Measurements from ENCODE around the gene TBX4.
"Not testable (repeated sequence)": the region's sequence is repeated elsewhere in the genome, so short reads cannot be mapped to it uniquely, and the experiment has no call there.

The TBX4 gene

DNA sequence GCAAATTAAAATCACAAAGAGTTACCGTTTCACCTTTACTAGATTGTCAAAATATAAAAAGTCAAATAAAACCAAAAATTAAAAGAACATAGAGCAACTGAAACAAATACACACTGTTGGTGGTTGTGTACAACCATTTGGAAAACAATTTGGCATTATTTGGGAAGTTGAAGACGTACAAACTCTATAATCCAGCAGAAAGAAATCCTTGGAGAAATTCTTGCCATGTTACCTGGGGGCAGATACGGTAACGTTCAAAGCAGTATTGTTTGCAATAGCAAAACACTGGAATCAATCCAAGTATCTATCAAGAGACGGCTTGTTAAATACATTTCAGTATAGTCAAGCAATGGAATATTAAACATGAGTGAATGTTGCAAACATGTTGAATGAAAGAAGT is 56.7 kb downstream of the TBX4 start:
- no peaks in the 10 kb centered on the region for H3K9me3 ChIP-seq (ENCODE audit: control insufficient read depth in 5 of 5, low read length in 5 of 5)
- no peak overlapping the region for H3K27ac ChIP-seq (ENCODE audit: low read depth, low read length)
- peaks cover 0 to 2% (median 0%) of the 10 kb centered on the region in 5 donors for H3K27me3 ChIP-seq (ENCODE audit: control insufficient read depth in 5 of 5, insufficient read depth in 4 of 5, low read length in 5 of 5)
- no peak overlapping the region for H3K4me3 ChIP-seq (ENCODE audit: low read depth in 1 of 5, low read length in 5 of 5)
- H3K36me3 ChIP-seq (ENCODE audit: control insufficient read depth in 5 of 5, insufficient read depth in 5 of 5, low read length in 5 of 5): no peaks in the 10 kb centered on the region
- peaks cover 0 to 8% (median 5%) of the 10 kb centered on the region in 5 donors for H3K4me1 ChIP-seq (ENCODE audit: control insufficient read depth in 5 of 5, insufficient read depth in 5 of 5, low read length in 5 of 5)
- no peak overlapping the region for H3K9ac ChIP-seq (ENCODE audit: low read length in 5 of 5)

DNA sequence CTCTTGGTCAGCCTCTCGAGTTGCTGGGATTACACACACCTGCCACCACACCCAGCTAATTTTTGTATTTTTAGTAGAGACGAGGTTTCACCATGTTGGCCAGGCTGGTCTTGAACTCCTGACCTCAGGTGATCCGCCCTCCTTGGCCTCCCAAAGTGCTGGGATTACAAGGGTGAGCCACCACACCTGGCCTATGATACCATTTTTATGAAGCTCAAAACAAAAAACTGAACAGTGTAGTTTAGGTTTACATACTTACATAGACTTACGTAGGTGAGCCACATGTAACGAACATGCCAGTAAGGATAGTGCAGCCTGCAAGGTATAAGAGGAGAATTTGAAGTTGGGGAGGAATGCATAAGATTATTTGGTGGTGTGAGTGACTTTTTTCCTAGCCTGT is 57.2 kb downstream of the TBX4 start:
- H3K36me3 ChIP-seq (ENCODE audit: control insufficient read depth in 5 of 5, insufficient read depth in 5 of 5, low read length in 5 of 5); H3K4me1 ChIP-seq (ENCODE audit: control insufficient read depth in 5 of 5, insufficient read depth in 5 of 5, low read length in 5 of 5); H3K27me3 ChIP-seq (ENCODE audit: control insufficient read depth in 5 of 5, insufficient read depth in 4 of 5, low read length in 5 of 5); H3K9ac ChIP-seq (ENCODE audit: low read length in 5 of 5); H3K9me3 ChIP-seq (ENCODE audit: control insufficient read depth in 5 of 5, low read length in 5 of 5); H3K27ac ChIP-seq (ENCODE audit: low read depth, low read length); H3K4me3 ChIP-seq (ENCODE audit: low read depth in 1 of 5, low read length in 5 of 5): not testable (repeated sequence)

DNA sequence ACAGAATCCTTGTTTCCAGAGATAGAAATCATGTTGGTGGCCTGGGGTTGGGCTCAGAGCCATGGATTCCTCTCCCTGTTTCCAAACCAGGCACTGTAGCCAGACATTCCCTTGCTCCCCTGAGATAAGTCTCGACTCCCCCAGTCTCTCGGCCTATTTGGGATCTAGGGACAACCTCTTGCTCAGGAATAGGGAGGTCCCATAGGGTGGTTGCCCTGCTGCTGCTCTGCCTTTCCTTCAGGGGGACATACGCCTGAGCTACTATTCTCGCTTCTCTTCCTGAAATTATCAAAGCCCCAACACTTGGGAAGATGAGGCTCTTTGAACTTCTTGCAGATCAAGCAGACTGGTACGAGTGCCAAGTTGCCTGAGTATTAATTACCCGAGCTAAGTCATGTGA is 58.0 kb downstream of the TBX4 start:
- H3K4me3 ChIP-seq (ENCODE audit: low read depth in 1 of 5, low read length in 5 of 5): no peak overlapping the region
- peaks cover 0 to 2% (median 0%) of the 10 kb centered on the region in 5 donors for H3K27me3 ChIP-seq (ENCODE audit: control insufficient read depth in 5 of 5, insufficient read depth in 4 of 5, low read length in 5 of 5)
- no peak overlapping the region for H3K27ac ChIP-seq (ENCODE audit: low read depth, low read length)
- peaks cover 0 to 8% (median 5%) of the 10 kb centered on the region in 5 donors for H3K4me1 ChIP-seq (ENCODE audit: control insufficient read depth in 5 of 5, insufficient read depth in 5 of 5, low read length in 5 of 5)
- no peak overlapping the region for H3K9ac ChIP-seq (ENCODE audit: low read length in 5 of 5)
- no peaks in the 10 kb centered on the region for H3K36me3 ChIP-seq (ENCODE audit: control insufficient read depth in 5 of 5, insufficient read depth in 5 of 5, low read length in 5 of 5)
- H3K9me3 ChIP-seq (ENCODE audit: control insufficient read depth in 5 of 5, low read length in 5 of 5): no peaks in the 10 kb centered on the region

DNA sequence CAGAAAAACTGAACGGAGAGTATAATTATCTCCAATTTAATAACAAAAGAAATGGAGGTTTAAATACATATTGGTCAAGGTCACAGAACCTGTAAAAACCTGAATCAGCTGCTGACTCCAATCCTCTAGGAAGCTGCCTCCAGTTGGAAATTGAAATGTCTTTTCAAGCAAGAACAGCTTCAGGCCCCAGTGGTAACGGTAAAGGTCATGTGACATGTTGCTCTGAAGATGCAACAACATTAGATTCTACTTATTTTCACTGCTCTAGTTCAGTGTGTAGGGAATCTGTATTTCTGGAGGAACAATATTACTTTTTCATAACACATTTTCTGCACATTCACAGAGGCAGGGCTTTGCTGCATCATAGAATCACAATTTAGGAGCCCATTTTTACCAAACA is 58.8 kb downstream of the TBX4 start:
- H3K27ac ChIP-seq (ENCODE audit: low read depth, low read length): no peak overlapping the region

DNA sequence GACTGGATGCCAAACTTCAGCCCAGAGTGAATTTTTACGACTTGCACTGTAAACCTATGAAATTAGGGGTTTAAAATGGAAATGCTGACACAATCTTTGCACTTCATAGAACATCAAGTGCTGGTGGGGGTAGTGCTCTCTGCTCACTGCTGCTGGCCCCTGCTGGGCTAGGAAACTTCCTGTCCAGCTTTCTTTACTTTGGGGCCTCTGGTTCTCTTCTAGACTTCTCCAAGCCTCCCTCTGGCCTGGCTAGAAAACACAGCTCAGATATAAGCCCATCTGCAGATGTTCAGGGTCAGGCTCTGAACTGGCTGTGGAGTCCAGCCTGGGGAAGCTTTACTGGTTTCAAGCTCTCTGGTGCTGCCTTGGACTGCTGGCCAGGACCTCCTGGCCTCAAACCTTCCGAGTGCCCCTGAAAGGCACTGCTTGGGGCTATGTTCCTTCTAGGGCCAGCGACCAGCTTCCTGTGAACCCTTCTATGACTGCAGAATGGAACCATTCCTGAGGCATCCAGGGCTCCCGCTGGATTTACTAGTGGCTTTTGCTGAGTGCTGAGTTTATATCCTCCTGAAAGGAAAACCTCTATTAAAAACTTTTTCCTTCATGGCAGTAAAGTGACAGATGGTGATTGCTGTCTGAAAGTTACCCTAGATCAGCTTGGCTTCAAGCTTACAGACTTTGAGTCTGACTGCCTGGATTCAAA is 59.4 kb downstream of the TBX4 start:
- H3K4me1 ChIP-seq (ENCODE audit: control insufficient read depth in 5 of 5, insufficient read depth in 5 of 5, low read length in 5 of 5): peaks cover 0 to 8% (median 5%) of the 10 kb centered on the region in 5 donors
- H3K27ac ChIP-seq (ENCODE audit: low read depth, low read length): no peak overlapping the region
- no peaks in the 10 kb centered on the region for H3K9me3 ChIP-seq (ENCODE audit: control insufficient read depth in 5 of 5, low read length in 5 of 5)
- no peak overlapping the region for H3K9ac ChIP-seq (ENCODE audit: low read length in 5 of 5)
- peaks cover 0 to 2% (median 0%) of the 10 kb centered on the region in 5 donors for H3K27me3 ChIP-seq (ENCODE audit: control insufficient read depth in 5 of 5, insufficient read depth in 4 of 5, low read length in 5 of 5)
- no peaks in the 10 kb centered on the region for H3K36me3 ChIP-seq (ENCODE audit: control insufficient read depth in 5 of 5, insufficient read depth in 5 of 5, low read length in 5 of 5)
- H3K4me3 ChIP-seq (ENCODE audit: low read depth in 1 of 5, low read length in 5 of 5): no peak overlapping the region

More for the DNA sequence above, 58.8 kb downstream of the TBX4 start:
- Histone ChIP-seq H3K9me3 (ENCODE audit: control insufficient read depth in 5 of 5, low read length in 5 of 5) (no peaks in the 10 kb centered on the region), H3K4me3 (ENCODE audit: low read depth in 1 of 5, low read length in 5 of 5) (no peak overlapping the region), H3K36me3 (ENCODE audit: control insufficient read depth in 5 of 5, insufficient read depth in 5 of 5, low read length in 5 of 5) (no peaks in the 10 kb centered on the region), H3K27me3 (ENCODE audit: control insufficient read depth in 5 of 5, insufficient read depth in 4 of 5, low read length in 5 of 5) (peaks cover 0 to 2% (median 0%) of the 10 kb centered on the region in 5 donors), H3K9ac (ENCODE audit: low read length in 5 of 5) (no peak overlapping the region), H3K4me1 (ENCODE audit: control insufficient read depth in 5 of 5, insufficient read depth in 5 of 5, low read length in 5 of 5) (peaks cover 0 to 8% (median 5%) of the 10 kb centered on the region in 5 donors)

DNA sequence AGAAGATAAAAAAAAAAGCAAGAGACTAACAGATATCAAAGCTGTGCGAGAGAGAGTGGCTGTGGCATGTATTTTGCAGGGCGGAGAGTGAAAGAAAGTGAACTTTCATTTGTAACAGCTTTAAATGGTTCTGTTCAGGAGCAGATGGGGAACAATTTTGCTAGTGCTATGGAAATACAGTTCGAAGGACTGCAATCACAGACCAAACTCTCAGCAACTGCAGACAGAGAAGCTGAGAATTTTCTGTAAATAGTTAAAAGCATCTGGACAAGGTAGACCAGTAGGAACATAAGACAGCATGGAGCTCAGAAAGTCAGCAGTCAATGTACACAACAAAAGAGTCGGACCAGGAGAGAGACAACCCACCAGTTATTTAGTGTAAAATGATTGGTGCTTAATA is 62.3 kb downstream of the TBX4 start:
- Histone ChIP-seq H3K36me3 (ENCODE audit: control insufficient read depth in 5 of 5, insufficient read depth in 5 of 5, low read length in 5 of 5) (no peaks in the 10 kb centered on the region), H3K27ac (ENCODE audit: low read depth, low read length) (no peak overlapping the region), H3K9me3 (ENCODE audit: control insufficient read depth in 5 of 5, low read length in 5 of 5) (no peaks in the 10 kb centered on the region), H3K27me3 (ENCODE audit: control insufficient read depth in 5 of 5, insufficient read depth in 4 of 5, low read length in 5 of 5) (no peaks in the 10 kb centered on the region), H3K4me1 (ENCODE audit: control insufficient read depth in 5 of 5, insufficient read depth in 5 of 5, low read length in 5 of 5) (peaks cover 0 to 8% (median 5%) of the 10 kb centered on the region in 5 donors), H3K4me3 (ENCODE audit: low read depth in 1 of 5, low read length in 5 of 5) (no peak overlapping the region), H3K9ac (ENCODE audit: low read length in 5 of 5) (no peak overlapping the region)

DNA sequence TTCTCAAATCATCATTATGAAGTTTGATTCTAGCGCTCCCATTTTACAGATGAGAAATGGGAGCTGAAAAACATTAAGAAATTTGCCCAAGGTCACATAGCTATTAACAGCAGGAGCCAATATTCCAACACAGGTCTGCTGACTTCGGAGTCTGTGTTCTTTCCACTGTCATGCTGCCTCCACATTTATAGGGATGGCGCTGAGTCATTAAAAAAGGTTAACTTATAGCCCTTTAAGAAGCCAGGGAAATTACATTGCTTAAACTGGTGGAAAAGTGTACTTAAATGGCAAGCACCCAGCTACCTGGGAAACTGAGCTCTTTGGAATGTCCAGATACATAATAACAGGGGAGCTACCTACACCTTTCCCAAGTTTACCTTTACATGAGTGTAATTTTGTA is 65.0 kb downstream of the TBX4 start:
- Histone ChIP-seq H3K9me3 (ENCODE audit: control insufficient read depth in 5 of 5, low read length in 5 of 5) (no peaks in the 10 kb centered on the region), H3K9ac (ENCODE audit: low read length in 5 of 5) (no peak overlapping the region), H3K36me3 (ENCODE audit: control insufficient read depth in 5 of 5, insufficient read depth in 5 of 5, low read length in 5 of 5) (no peaks in the 10 kb centered on the region), H3K4me1 (ENCODE audit: control insufficient read depth in 5 of 5, insufficient read depth in 5 of 5, low read length in 5 of 5) (no peaks in the 10 kb centered on the region), H3K27me3 (ENCODE audit: control insufficient read depth in 5 of 5, insufficient read depth in 4 of 5, low read length in 5 of 5) (no peaks in the 10 kb centered on the region), H3K27ac (ENCODE audit: low read depth, low read length) (no peak overlapping the region), H3K4me3 (ENCODE audit: low read depth in 1 of 5, low read length in 5 of 5) (no peak overlapping the region)

DNA sequence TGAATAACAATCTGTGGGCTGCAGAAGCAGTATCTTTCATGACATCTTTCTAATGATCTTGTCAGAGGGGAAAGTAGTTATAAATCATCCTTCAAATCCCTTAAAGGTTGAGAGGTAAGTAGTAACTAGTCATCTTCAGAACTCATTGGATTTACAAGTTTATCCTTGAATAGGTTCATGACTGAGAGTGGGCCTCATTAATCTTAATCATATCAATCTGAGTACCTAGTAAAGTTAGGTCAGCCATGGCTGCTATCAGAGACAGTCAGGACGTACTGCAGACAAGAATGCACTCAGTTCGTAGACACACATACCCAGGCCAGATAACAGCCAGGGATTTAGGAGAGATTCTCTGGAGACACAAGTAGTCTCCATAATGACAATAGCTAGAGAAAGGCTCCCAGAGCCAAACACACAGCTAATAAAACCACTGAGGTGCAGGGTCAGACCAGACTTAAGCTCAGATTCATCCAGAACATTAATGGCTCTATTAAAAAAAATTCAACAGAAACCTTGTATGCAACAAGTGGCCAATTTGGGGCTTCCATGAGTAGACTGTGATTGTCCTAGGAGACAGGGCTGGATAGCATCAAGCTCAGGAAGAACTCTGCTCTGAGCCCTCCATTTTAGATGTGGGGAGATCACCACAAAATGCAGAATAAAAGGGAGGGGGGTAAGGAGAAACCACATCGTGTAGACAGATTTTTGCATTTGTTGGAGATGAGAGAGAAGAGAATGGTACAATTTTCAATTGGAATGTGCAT is 65.8 kb downstream of the TBX4 start:
- H3K4me1 ChIP-seq (ENCODE audit: control insufficient read depth in 5 of 5, insufficient read depth in 5 of 5, low read length in 5 of 5): no peaks in the 10 kb centered on the region
- H3K9ac ChIP-seq (ENCODE audit: low read length in 5 of 5): no peak overlapping the region
- H3K36me3 ChIP-seq (ENCODE audit: control insufficient read depth in 5 of 5, insufficient read depth in 5 of 5, low read length in 5 of 5): no peaks in the 10 kb centered on the region
- no peaks in the 10 kb centered on the region for H3K27me3 ChIP-seq (ENCODE audit: control insufficient read depth in 5 of 5, insufficient read depth in 4 of 5, low read length in 5 of 5)
- no peak overlapping the region for H3K27ac ChIP-seq (ENCODE audit: low read depth, low read length)
- no peak overlapping the region for H3K4me3 ChIP-seq (ENCODE audit: low read depth in 1 of 5, low read length in 5 of 5)
- no peaks in the 10 kb centered on the region for H3K9me3 ChIP-seq (ENCODE audit: control insufficient read depth in 5 of 5, low read length in 5 of 5)

DNA sequence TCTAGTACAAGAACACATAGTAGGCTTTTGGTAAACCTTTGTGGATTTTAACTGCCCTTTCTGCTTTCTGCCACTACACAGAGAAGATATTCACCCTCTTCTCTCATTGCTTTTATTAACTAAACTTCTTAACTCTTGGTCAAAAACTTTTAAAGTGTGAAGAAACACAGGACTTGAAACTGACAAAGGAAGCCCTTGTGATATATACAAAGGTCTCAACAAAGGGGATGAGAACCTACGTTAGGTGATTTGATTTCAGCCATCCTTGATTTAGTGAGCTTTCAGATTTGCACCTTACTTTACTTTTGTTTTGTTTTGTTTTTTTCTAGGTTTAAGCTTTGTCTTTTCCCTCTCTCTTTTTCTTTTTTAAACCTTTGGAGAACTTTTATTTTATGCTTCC is 66.9 kb downstream of the TBX4 start:
- Histone ChIP-seq H3K4me1 (ENCODE audit: control insufficient read depth in 5 of 5, insufficient read depth in 5 of 5, low read length in 5 of 5) (no peaks in the 10 kb centered on the region), H3K9me3 (ENCODE audit: control insufficient read depth in 5 of 5, low read length in 5 of 5) (no peaks in the 10 kb centered on the region), H3K9ac (ENCODE audit: low read length in 5 of 5) (no peak overlapping the region), H3K27me3 (ENCODE audit: control insufficient read depth in 5 of 5, insufficient read depth in 4 of 5, low read length in 5 of 5) (no peaks in the 10 kb centered on the region), H3K4me3 (ENCODE audit: low read depth in 1 of 5, low read length in 5 of 5) (no peak overlapping the region), H3K36me3 (ENCODE audit: control insufficient read depth in 5 of 5, insufficient read depth in 5 of 5, low read length in 5 of 5) (no peaks in the 10 kb centered on the region), H3K27ac (ENCODE audit: low read depth, low read length) (no peak overlapping the region)

DNA sequence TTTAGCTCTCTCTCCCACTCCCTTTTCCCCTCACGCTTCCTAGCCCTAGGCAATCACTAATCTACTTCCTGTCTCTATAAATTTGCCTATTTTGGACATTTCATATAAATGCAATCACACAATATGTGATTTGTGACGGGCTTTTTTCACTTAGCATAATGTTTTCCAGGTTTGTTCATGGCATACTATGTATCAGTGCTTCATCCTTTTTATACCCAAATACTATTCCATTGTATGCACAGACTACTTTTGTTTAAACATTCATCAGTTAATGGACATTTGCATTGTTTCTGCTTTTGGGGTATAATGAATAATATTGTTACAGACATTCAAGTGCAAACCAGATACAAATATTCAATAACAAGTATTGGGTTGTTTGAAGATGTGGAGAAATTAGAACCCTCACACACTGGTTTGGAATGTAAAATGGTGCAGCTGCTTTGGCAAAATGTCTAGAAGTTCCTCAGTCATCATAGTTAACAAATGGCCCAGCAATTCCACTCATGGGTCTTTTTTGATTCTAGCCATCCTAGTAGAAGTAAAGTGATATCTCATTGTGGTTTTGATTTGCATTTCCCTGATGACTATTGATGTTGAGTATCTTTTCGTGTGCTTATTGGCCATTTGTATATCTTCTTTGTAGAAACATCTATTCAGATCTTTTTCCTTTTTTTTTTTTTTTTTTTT is 67.7 kb downstream of the TBX4 start:
- no peaks in the 10 kb centered on the region for H3K36me3 ChIP-seq (ENCODE audit: control insufficient read depth in 5 of 5, insufficient read depth in 5 of 5, low read length in 5 of 5)

More for the DNA sequence above, 67.7 kb downstream of the TBX4 start:
- Histone ChIP-seq H3K4me3 (ENCODE audit: low read depth in 1 of 5, low read length in 5 of 5) (no peak overlapping the region), H3K27me3 (ENCODE audit: control insufficient read depth in 5 of 5, insufficient read depth in 4 of 5, low read length in 5 of 5) (no peaks in the 10 kb centered on the region), H3K9ac (ENCODE audit: low read length in 5 of 5) (no peak overlapping the region), H3K9me3 (ENCODE audit: control insufficient read depth in 5 of 5, low read length in 5 of 5) (no peaks in the 10 kb centered on the region), H3K4me1 (ENCODE audit: control insufficient read depth in 5 of 5, insufficient read depth in 5 of 5, low read length in 5 of 5) (no peaks in the 10 kb centered on the region), H3K27ac (ENCODE audit: low read depth, low read length) (no peak overlapping the region)

All from subcutaneous abdominal adipose tissue (tissue), 5 donors.